ENCODE results near the gene ECEL1. TPM values are rescaled to one million over a fixed set of nuclear protein-coding genes. Genes with fewer than 3 reads are reported as not detected.

ECEL1 gene
- total RNA-seq, 1 experiment from 2014 or later = not detected

GRCh38 chr2:232498452-232498851, 10.8 kb upstream of the ECEL1 start:
- DNase-seq (ENCODE audit: low read depth) = no peak

DNA sequence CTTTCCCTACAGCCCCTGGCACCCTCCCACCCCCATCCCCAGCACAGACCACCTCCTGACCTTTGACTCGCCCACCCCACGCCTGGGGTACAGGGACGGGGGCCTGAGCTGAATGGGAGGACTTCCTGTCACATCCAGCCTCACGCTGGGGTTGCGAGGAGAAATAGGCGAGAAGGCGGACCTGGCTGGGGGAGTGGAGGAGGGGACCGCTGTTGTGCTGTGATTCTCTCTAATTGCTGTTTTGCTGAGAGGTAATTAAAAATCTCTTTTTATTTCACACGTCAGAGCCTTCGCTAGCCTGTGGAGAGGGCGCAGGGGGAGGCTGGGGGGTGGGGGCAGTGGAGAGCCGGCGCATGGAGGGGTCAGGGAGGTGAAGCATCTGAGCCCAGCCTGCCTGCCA, 9.7 kb upstream of the ECEL1 start:
- no peak for DNase-seq (ENCODE audit: low read depth)

DNA sequence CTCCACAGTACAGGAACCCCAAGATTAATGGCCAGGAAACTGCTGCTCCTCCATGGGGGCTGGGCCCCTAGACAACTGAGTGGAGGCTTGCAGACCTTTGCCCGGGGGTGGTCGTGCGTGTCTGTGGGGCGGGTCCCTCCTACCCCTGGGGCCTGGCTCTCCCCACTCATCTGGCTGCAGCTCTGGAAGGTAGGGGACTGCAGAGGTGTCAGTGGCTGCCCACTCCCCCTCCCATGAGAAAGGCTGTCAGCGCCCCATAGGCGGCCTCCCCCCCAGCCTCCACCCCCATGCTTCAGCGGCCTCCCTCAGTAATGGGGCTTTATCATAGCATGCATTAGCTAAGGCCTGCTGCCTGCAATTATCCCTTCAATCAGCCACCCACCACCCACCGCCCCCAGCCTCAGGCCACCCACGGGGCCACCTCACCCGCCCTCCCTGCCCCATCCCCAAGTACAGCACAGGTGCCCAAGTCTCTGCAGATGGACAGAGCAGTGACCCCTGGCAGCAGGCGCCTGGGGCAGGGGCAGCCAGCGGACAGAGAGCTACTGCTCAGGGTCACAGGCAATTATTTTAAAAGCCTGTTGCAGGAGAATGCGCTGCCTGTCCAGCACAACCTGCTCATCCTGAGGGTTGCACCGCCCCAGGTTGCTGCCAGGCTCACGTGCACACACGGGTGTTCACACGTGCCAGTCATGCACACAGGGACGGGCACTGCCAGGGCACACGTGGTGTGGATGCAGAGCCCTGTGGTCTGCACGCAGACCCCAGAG, 9.1 kb upstream of the ECEL1 start:
- DNase-seq (ENCODE audit: low read depth) = no peak

GRCh38 chr2:232495292-232495691, 7.7 kb upstream of the ECEL1 start:
- no peak for DNase-seq (ENCODE audit: low read depth)

GRCh38 chr2:232494542-232494941, 6.9 kb upstream of the ECEL1 start:
- DNase-seq (ENCODE audit: low read depth) = no peak

GRCh38 chr2:232493701-232494474, 6.3 kb upstream of the ECEL1 start:
- DNase-seq (ENCODE audit: low read depth) = no peak

DNA sequence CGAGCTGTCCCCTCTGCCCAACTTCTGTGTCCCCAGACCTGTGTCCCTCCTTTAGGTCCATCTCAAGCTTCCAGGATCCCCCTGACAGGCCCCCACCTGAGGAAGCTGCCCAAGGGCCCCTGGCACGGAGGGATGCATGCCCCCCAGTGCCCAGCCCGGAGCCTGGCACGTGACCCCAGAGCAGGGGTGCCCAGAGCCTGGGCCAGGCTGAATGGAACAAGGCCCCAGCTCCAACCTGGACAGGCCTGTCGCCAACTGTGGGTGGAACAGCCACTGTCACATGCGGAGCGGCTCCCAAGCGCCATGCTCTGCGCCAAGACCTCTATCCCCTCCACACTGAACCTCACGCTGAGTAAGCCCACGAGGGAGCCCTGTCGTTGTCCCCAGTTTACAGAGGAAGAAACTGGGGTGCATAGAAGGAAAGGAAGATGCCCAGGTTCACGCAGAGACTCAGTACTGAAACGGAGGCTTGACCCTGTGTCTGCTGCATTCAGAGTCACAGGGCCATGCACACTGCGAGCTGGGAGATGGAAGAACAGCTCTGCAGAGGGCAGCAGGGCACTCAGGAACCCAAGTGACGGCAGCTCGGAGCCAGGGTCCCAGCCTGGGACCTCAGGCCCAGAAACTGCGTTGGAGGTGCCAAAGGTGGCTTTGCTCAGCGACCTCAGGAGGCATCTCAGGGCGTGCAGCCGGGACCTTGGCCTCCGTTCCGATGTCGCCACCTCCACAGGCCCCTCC, 5.5 kb upstream of the ECEL1 start:
- DNase-seq (ENCODE audit: low read depth) = no peak

- no peak for DNase-seq (ENCODE audit: low read depth)
These were observed 4.7 kb upstream of the ECEL1 start for GRCh38 chr2:232492236-232492848.

DNA sequence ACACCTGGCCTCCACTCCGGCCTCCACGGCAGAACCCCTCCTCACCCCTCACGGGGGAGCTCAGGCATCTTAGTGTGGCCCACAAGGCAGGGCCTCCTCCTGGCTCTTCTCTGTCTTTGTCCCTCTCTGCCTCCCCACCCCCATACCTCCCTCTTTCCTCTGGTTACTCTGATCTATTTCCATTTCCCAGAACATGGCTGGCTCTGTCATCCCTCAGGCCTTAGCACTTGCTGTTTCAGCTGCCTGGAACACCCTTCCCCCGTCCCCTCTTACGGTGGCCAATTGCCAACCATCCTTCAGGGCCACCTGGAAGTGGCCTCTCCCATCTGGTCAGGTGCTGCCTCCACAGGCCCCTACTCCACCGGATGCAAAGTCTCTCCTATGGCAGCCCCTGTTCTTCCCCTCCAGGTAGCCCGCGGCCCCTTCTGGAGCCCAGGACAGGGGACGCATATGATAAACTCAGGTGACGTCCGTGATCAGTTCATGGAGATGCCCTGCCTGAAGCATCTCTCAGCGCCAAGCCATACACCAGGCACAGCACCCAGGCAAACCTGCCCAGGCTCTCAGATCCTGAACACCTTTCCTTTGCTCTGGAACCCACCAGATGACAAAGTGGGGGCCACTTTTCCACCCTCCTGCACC, 3.6 kb upstream of the ECEL1 start:
- no peak for DNase-seq (ENCODE audit: low read depth)

DNA sequence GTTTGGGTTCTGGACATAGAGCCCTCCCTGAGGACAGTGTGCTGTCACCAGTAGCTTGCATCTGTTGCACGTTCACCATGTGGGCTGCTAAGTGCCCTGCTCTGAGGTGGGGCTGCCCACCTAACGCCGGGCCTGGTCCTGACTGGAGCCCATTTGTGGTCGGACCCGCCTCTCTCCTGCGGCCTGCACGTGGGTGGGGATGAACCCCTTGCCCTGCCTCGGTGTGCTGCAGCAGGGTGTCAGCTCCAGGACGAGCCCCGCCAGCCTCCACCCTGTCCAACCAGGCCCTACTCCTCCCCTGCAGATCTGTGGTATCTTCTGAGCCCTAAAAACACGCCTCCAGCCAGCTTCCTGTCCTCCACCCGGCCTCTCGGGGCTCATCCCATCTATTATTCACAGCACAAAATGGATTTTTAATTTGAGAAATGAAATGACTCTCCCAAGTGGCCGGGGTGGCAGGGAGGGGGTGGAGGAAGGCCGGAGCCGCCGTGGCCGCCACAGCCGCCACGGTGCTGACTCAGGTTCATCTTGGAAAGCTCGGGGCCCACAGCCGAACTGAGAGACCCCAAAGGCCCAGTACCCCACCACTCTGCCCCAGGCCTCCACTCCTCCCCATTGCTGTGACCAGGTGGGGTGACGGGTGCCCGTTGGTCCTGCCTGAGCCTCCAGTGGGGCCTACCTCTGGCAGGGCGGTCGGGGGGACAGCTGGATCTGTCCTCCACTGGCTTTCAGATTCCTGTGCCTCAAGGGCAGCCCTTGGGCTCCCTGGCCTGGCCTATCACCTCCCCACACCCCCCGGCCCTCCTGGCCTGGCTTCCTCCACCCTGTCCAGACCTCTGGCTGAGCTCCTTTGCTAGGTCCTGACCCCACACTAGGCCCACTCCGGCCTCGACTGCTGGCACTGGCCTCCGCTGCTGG, 2.8 kb upstream of the ECEL1 start:
- no peak for DNase-seq (ENCODE audit: low read depth)

- no peak for DNase-seq (ENCODE audit: low read depth)
These were observed 2.0 kb upstream of the ECEL1 start for GRCh38 chr2:232489516-232490220.

DNA sequence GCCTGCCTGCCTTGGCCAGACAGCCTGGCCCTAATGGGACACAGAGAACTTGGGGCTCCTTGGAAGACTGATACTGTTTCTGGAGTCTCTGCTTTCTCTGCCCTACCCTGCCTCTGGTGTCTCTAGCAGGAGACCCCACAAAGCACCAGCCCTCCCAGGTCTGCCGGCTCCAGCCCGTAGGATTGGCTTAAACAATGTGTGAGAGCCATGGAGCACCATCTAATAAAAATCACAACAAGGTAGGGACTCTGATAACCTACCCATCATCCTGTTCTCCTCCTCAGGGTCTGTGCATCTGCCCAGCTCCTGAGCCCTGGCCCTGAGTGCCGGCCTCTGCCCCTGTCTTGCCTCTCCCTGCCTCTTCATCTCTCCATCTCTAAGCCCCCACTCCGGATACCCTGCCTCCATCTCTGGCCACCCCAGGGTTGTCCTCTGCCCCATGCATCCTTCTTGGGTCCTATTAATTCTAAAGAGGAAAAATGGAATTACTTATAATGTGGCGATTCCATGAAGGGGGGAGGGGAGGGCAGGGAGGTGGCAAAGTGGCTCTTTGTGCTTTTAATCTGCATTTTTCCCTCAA, 1.2 kb upstream of the ECEL1 start:
- no peak for DNase-seq (ENCODE audit: low read depth)

DNA sequence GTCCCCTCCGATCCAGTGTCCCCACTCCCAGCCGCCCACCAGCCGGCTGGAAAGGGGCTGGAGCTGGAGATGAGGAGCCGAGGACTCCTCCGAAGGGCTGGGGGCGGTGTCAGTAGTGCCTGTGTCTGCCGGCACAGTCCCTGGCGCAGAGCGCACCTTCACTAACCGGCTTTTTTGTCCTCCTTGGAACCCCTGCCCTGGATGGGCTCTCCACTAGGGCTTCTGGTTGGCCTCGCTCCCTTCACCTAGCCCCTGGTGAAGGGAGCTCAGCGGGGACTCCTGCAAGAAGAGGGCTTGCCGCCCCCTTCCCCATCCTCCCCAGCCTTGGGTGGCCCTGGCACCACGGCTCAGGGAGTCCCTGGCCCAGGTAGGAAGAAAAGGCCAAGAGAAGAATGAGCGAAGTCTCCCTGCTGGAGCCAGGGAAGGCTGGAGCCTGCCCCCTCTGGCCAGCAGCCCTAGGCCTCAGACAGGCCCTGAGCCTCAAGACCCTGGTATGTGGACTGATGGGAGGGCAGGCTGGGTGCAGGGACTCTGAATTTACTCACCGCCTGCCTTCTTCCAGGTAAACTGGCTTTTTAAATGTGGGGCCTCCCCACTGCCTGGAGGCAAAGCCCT, 570 bp upstream of the ECEL1 start:
- DNase-seq (ENCODE audit: low read depth) = no peak

DNA sequence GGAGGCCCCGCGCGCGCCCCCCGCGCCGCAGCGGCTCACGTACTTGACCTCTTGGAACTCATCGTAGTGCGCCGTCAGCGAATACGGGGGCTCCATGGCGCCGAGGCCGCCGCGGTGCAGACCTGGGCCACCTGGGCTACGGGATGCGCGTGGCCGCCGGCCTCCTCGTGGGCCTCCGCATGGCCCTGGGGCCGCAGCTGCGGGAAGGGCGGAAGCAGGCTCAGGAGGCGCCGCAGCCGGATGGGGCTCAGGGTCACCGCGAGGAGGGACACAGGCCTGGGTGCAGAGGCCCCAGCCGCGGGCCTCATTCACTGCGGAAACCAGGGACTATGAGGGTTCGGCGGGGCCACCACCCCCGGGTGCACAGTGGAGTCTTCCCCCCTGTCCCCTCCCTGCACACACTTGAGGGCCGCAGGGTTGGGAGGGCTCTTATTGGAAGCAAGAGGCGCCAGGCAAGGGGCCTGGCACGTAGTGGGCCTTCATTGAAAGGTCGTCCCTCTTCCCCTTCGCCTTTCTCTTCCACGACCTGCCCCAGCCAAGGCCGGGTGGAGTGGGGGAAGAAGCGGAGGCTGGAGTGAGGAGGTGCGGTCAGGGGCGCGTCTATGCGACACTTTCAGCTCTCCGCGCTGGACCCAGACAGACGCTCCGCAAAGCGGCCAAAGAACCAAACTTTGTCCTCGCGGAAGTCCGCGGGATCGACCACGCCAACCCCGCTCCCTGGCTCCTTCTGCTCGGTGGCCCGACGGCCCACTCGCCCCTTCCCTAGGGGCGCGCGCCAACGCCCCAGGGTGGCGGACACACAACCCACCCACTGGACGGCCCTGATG, 863 bp downstream of the ECEL1 start:
- DNase-seq (ENCODE audit: low read depth) = no peak

DNA sequence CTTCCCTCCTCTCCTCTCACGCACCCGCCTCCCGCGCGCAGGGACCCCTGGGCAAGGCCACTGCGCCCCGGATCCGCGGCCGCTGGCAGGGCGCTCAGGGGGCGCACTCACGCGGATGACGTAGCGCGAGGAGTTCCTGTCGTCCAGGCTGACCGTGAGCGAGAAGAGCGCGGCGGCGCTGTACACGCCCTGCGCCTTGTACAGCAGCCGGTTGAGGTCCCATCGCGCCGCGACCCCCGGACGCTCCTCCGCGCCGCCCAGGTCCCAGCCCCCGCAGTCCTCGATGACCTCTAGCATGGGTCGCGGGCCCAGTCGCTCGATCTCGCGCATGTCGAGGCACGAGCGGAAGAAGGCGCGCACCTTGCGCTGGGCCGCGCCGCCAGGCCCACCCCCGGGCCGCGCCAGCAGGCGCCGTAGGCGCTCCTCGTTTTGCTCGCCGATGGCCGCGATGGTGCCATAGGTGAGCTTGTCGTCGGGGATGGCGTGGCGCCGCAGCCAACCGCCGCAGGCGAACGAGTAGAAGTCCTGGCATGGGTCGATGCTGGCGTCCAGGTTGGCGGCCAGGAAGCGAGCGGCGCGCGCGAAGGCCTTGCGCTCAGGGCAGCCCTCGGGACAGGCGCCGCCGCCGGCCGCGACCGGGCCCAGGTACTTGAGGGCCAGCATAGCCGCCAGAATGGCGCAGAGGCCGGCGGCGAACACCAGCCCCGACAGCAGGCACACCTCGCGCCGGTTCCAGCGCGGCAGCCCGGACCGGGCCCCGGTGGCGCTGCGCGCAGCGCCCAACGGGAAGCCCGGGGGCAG, 1.7 kb downstream of the ECEL1 start:
- no peak for DNase-seq (ENCODE audit: low read depth)

GRCh38 chr2:232485348-232485756, 2.3 kb downstream of the ECEL1 start:
- no peak for DNase-seq (ENCODE audit: low read depth)

DNA sequence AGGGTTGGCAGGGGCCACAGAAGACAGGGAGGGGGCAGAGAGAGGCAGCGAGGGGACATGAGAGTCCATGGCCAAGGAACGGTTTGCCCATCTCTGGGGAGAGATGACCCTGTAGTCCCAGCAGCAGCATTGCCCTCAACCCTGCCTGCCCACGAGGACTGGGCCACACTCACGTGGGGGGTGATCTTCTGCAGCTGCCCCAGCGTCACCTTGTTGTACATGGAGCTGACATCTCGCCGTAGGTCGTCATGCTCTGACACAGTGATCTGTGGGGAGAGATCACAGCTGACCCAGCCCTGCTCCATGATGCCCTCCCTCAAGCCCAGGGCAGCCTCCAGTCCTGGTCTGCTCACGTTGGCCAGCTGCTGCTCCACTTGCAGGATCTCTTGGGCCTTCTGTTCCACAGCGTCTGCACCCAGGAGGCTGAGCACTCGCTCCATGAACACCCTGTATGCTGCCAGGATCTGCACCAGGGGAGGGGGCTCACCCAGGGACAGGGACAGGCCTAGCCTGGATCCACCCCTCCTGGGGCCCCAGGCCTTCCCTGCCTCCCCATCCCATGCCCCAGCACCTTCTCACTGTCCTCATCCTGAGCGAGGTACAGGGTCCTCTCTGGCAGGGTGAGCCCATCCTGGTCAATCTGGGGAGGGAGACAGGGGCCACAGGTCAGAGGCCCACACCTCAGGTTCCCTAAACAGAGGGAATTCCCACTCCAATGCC, 2.8 kb downstream of the ECEL1 start:
- no peak for DNase-seq (ENCODE audit: low read depth)
